HepG2 (cell line): ENCODE measurements around the gene TNS4. TPM values are rescaled to one million over a fixed set of nuclear protein-coding genes. Genes with fewer than 3 reads are reported as not detected.

Experiments used
- DMTF1 ChIP-seq: sonication (generic); formaldehyde crosslinking; IDR thresholded peaks from 2 replicates; pipeline ENCODE4 v1.4.0; 2020; ENCODE audit warnings: mild to moderate bottlenecking, missing genetic modification reagents
- HNF4A ChIP-seq: sonication (generic); formaldehyde crosslinking; IDR thresholded peaks from 2 replicates; pipeline ENCODE4 v1.4.0; 2020; ENCODE audit warnings: missing genetic modification reagents
- LCORL ChIP-seq, 2 experiments: fragments of 450-650 bp in 1 of 2; sonication (generic) in 1 of 2; formaldehyde crosslinking in 1 of 2; IDR thresholded peaks; 2 replicates each; pipeline versions ENCODE4 v1.5.0 to v1.6.1; 2017 to 2020; ENCODE audit warnings: antibody characterized with exemption in 1 of 2, missing genetic modification reagents in 1 of 2
- MLXIP ChIP-seq: sonication (generic); formaldehyde crosslinking; IDR thresholded peaks from 2 replicates; pipeline ENCODE4 v1.9.0; 2021; ENCODE audit warnings: missing genetic modification reagents, borderline replicate concordance
- NONO ChIP-seq, 2 experiments: fragments of 450-650 bp in 1 of 2; sonication (generic) in 1 of 2; formaldehyde crosslinking in 1 of 2; IDR thresholded peaks in 1 of 2; conservative IDR thresholded peaks in 1 of 2; 2 replicates each; pipeline versions ENCODE4 v1.6.1 to v1.8.0; 2017 to 2022; ENCODE audit warnings: mild to moderate bottlenecking in 1 of 2, missing genetic modification reagents in 1 of 2, moderate library complexity in 1 of 2
- PCBP1 ChIP-seq: fragments of 200-400 bp; formaldehyde crosslinking; IDR thresholded peaks from 2 replicates; pipeline ENCODE4 v1.6.1; 2017; ENCODE audit warnings: mild to moderate bottlenecking, low read depth, low read length, borderline replicate concordance
- RORA ChIP-seq: sonication (generic); formaldehyde crosslinking; IDR thresholded peaks from 2 replicates; pipeline ENCODE4 v1.5.0; 2020; ENCODE audit warnings: mild to moderate bottlenecking, missing genetic modification reagents, moderate library complexity
- SMAD9 ChIP-seq: sonication (generic); formaldehyde crosslinking; IDR thresholded peaks from 2 replicates; pipeline ENCODE4 v1.5.1; 2020; ENCODE audit warnings: mild to moderate bottlenecking, missing genetic modification reagents
- STAT6 ChIP-seq: sonication (generic); formaldehyde crosslinking; IDR thresholded peaks from 2 replicates; pipeline ENCODE4 v1.4.0; 2020; ENCODE audit warnings: missing genetic modification reagents, mild to moderate bottlenecking, borderline replicate concordance
- TFAP4 ChIP-seq: sonication (generic); IDR thresholded peaks from 2 replicates; pipeline ENCODE4 v1.6.1; 2016; ENCODE audit warnings: low read depth, borderline replicate concordance
- TRIM22 ChIP-seq: fragments of 450-650 bp; IDR thresholded peaks from 2 replicates; pipeline ENCODE4 v1.6.1; 2017
- YEATS4 ChIP-seq: sonication (generic); formaldehyde crosslinking; IDR thresholded peaks from 2 replicates; pipeline ENCODE4 v1.4.0; 2020; ENCODE audit warnings: missing genetic modification reagents, borderline replicate concordance
- ZNF432 ChIP-seq: sonication (generic); formaldehyde crosslinking; IDR thresholded peaks from 2 replicates; pipeline ENCODE4 v1.5.0; 2020; ENCODE audit warnings: missing genetic modification reagents, mild to moderate bottlenecking, borderline replicate concordance
- ZNF704 ChIP-seq: sonication (generic); formaldehyde crosslinking; IDR thresholded peaks from 2 replicates; pipeline ENCODE4 v1.8.1; 2023; ENCODE audit warnings: mild to moderate bottlenecking, inconsistent platforms, moderate library complexity, missing genetic modification reagents, borderline replicate concordance
- ZNF780A ChIP-seq: sonication (generic); formaldehyde crosslinking; IDR thresholded peaks from 2 replicates; pipeline ENCODE4 v1.8.0; 2022; ENCODE audit warnings: mild to moderate bottlenecking, missing genetic modification reagents, moderate library complexity
- polyA plus RNA-seq, 8 experiments: library from polyadenylated mRNA; depleted of rRNA in 3 of 8; stranded (reverse) in 7 of 8; unstranded in 1 of 8; fragments of >200 nt; fragmentation: Illumina TruSeq in 4 of 8; extraction: Trizol in 4 of 8; gene quantifications; 2 replicates each; pipeline versions ENCODE4 v1.2.1 to v1.2.3, GENCODE V29; 2011 to 2016; ENCODE audit warnings: low read depth in 4 of 8, missing spikeins in 1 of 8, mixed read lengths in 1 of 8; ENCODE audit not compliant: insufficient read depth in 1 of 8
- total RNA-seq, 5 experiments: library from RNA; depleted of rRNA; stranded (reverse); fragments of >200 nt; fragmentation: Illumina TruSeq; extraction: Trizol; gene quantifications; 2 replicates each; pipeline ENCODE4 v1.2.3, GENCODE V29; 2016; ENCODE audit warnings: low read depth in 1 of 5

TNS4 gene
- total and polyA plus RNA-seq, 2 of the 13 experiments (the other 11 are each of a cell fraction or from before 2014, with no cell fraction given), result 0.58 to 2.1 TPM

- no peak for TF ChIP-seq TRIM22
- no peak for TF ChIP-seq SMAD9 (CRISPR knock-in tag)
- TF ChIP-seq ZNF704 (CRISPR knock-in tag), result 0 out of 2 replicates have a peak, but pooled peaks have one; percentile 26
- no peak for TF ChIP-seq STAT6 (CRISPR knock-in tag)
- no peak for TF ChIP-seq ZNF432 (CRISPR knock-in tag)
- TF ChIP-seq LCORL (IDR thresholded peaks at IDR 0.05), result no peak
- no peak for TF ChIP-seq LCORL (CRISPR knock-in tag; IDR thresholded peaks at IDR 0.05)
- no peak for TF ChIP-seq DMTF1 (CRISPR knock-in tag)
- TF ChIP-seq TFAP4, result no peak
- no peak for TF ChIP-seq MLXIP (CRISPR knock-in tag)
- TF ChIP-seq ZNF780A (CRISPR knock-in tag), result peak; percentile 85; the same call in 1 of the 2 replicates
- peak; percentile 39 for TF ChIP-seq HNF4A
- TF ChIP-seq PCBP1, result no peak
- no peak for TF ChIP-seq RORA (CRISPR knock-in tag)
- TF ChIP-seq NONO (IDR thresholded peaks at IDR 0.05), result no peak
- peak; percentile 92 for TF ChIP-seq NONO (CRISPR knock-in tag; conservative IDR thresholded peaks at IDR 0.05)
- TF ChIP-seq YEATS4, result peak; percentile 16; the same call in 1 of the 2 replicates
These were observed 58.0 kb downstream of the TNS4 start, which contains the start of gene IGFBP4 (continued) for GRCh38 chr17:40443196-40443987.
